ENCODE data around the gene MPZL3.
A peak's percentile ranks its signal among the peaks of the same experiment; 100 is the strongest.

GRCh38 chr11:118194835-118195627 lies 57.1 kb downstream of the MPZL3 start:
- TF ChIP-seq CTCF (IDR thresholded peaks at IDR 0.05) (no peak), POLR2A (IDR thresholded peaks at IDR 0.05) (no peak), EP300 (IDR thresholded peaks at IDR 0.05) (no peak), POLR2AphosphoS5 (IDR thresholded peaks at IDR 0.05) (peak; percentile 63 to 90 (median 70))

Measured in stomach (tissue), 4 donors.